MM.1S (cell line): Measurements from ENCODE around the gene EPGN.
A peak's percentile ranks its signal among the peaks of the same experiment; 100 is the strongest.

Experiments
- DNase-seq: peaks from one replicate; pipeline ENCODE4 v3.0.0-alpha.2; 2015
- H2AFZ ChIP-seq: fragments of 300-600 bp; sonication (generic); 2 replicates; pipeline ENCODE4 v1.6.0; 2016; ENCODE audit warnings: antibody characterized with exemption, low read length
- H3F3A ChIP-seq: fragments of 300-600 bp; sonication (generic); 2 replicates; pipeline ENCODE4 v1.6.1; 2016; ENCODE audit warnings: mild to moderate bottlenecking, antibody characterized with exemption, low read length, moderate library complexity, mixed read lengths; ENCODE audit not compliant: insufficient read depth
- H3K27ac ChIP-seq: fragments of 300-600 bp; sonication (generic); 2 replicates; pipeline ENCODE4 v1.5.1; 2016; ENCODE audit warnings: mild to moderate bottlenecking, low read length
- H3K27me3 ChIP-seq: fragments of 300-600 bp; sonication (generic); replicated peaks from 2 replicates; pipeline ENCODE4 v1.6.0; 2016; ENCODE audit warnings: low read length; ENCODE audit not compliant: insufficient read depth
- H3K36me3 ChIP-seq: fragments of 300-600 bp; sonication (generic); replicated peaks from 2 replicates; pipeline ENCODE4 v1.6.1; 2016; ENCODE audit warnings: mild to moderate bottlenecking, low read length, mixed read lengths; ENCODE audit not compliant: insufficient read depth
- H3K4me1 ChIP-seq: fragments of 300-600 bp; sonication (generic); 2 replicates; pipeline ENCODE4 v1.6.1; 2016; ENCODE audit warnings: low read length, mixed read lengths
- H3K4me2 ChIP-seq: fragments of 300-600 bp; sonication (generic); 2 replicates; pipeline ENCODE4 v1.6.0; 2016; ENCODE audit warnings: low read depth, low read length
- H3K4me3 ChIP-seq: fragments of 300-600 bp; sonication (generic); 2 replicates; pipeline ENCODE4 v1.5.1; 2016; ENCODE audit warnings: low read length, mixed read lengths
- H3K79me2 ChIP-seq: fragments of 300-600 bp; sonication (generic); 2 replicates; pipeline ENCODE4 v1.6.1; 2016; ENCODE audit warnings: mixed run types, low read length, mixed read lengths
- H3K9ac ChIP-seq: fragments of 300-600 bp; sonication (generic); 2 replicates; pipeline ENCODE4 v1.6.1; 2016; ENCODE audit warnings: low read length, mixed read lengths
- H3K9me2 ChIP-seq: fragments of 300-600 bp; sonication (generic); replicated peaks from 2 replicates; pipeline ENCODE4 v1.6.1; 2016; ENCODE audit warnings: mild to moderate bottlenecking, low read length, mixed read lengths; ENCODE audit not compliant: insufficient read depth
- H3K9me3 ChIP-seq: fragments of 300-600 bp; sonication (generic); replicated peaks from 2 replicates; pipeline ENCODE4 v1.6.1; 2016; ENCODE audit warnings: mild to moderate bottlenecking, low read length, mixed read lengths; ENCODE audit not compliant: insufficient read depth
- H4K20me1 ChIP-seq: fragments of 300-600 bp; sonication (generic); 2 replicates; pipeline ENCODE4 v1.6.1; 2016; ENCODE audit warnings: mild to moderate bottlenecking, low read length, moderate library complexity, mixed read lengths; ENCODE audit not compliant: insufficient read depth
- EZH2 ChIP-seq: fragments of 300-600 bp; sonication (generic); optimal IDR thresholded peaks from 2 replicates; pipeline ENCODE3; 2017; ENCODE audit warnings: low read depth, mild to moderate bottlenecking, antibody characterized with exemption, low read length, mixed read lengths

Gene EPGN

GRCh38 chr4:74365761-74366160 lies 57.5 kb downstream of the EPGN start:
- H3K4me3 ChIP-seq = no peak overlapping the region
- H3K36me3 ChIP-seq = no peaks in the 10 kb centered on the region
- no peaks in the 10 kb centered on the region for H3K9me3 ChIP-seq
- H3K4me2 ChIP-seq = peak overlapping the region; percentile 49; the same call in 1 of the 2 replicates
- H3K27ac ChIP-seq = no peak overlapping the region; the same call in 1 of the 2 replicates
- H3K9me2 ChIP-seq = no peaks in the 10 kb centered on the region
- no peaks in the 10 kb centered on the region for H4K20me1 ChIP-seq
- H3K27me3 ChIP-seq = no peaks in the 10 kb centered on the region
- H3K9ac ChIP-seq = no peak overlapping the region
- no peak for DNase-seq
- H3K4me1 ChIP-seq = peaks cover 23% of the 10 kb centered on the region
- no peak overlapping the region for H2AFZ ChIP-seq
- no peak for TF ChIP-seq EZH2
- H3K79me2 ChIP-seq = no peaks in the 10 kb centered on the region
- peaks cover 6% of the 10 kb centered on the region; the same call in 1 of the 2 replicates for H3F3A ChIP-seq
